ENCODE data around the gene NRXN3.

DNA sequence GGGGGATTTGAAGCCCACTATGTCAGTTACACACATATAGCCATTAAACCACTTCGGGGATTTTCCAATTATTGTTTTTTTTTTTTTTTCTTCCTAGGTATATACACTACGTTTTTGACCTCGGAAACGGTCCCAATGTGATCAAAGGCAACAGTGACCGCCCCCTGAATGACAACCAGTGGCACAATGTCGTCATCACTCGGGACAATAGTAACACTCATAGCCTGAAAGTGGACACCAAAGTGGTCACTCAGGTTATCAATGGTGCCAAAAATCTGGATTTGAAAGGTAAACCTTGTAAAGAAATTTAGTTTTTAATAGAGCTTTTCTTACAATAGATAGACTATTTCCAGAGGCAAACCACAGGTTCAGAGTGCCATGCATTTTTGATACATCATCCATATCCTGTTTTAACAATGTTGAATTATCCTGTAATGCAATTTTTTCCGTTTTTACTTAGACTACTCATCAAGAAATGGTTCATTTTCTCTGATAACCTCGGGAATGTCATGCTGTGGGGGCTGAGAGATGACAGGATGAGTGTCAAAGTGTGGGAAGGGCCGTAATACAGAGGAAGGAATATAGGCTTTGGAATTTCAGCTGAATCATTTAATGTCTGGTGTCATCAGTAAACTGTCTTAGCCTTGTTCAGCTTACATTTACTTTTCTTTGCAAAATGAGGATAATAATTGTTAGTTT is 797.1 kb downstream of the NRXN3 start:
- TF ChIP-seq, protein P1, sequence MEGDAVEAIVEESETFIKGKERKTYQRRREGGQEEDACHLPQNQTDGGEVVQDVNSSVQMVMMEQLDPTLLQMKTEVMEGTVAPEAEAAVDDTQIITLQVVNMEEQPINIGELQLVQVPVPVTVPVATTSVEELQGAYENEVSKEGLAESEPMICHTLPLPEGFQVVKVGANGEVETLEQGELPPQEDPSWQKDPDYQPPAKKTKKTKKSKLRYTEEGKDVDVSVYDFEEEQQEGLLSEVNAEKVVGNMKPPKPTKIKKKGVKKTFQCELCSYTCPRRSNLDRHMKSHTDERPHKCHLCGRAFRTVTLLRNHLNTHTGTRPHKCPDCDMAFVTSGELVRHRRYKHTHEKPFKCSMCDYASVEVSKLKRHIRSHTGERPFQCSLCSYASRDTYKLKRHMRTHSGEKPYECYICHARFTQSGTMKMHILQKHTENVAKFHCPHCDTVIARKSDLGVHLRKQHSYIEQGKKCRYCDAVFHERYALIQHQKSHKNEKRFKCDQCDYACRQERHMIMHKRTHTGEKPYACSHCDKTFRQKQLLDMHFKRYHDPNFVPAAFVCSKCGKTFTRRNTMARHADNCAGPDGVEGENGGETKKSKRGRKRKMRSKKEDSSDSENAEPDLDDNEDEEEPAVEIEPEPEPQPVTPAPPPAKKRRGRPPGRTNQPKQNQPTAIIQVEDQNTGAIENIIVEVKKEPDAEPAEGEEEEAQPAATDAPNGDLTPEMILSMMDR (IDR thresholded peaks at IDR 0.05), result no peak
- no peak for TF ChIP-seq POLR2AphosphoS5 (IDR thresholded peaks at IDR 0.05)
- no peak for TF ChIP-seq POLR2A (IDR thresholded peaks at IDR 0.05)
- no peak for TF ChIP-seq EP300 (IDR thresholded peaks at IDR 0.05; ENCODE audit: low read depth)
